RPMI7951 (cell line): ENCODE measurements around the gene PAX5. TPM values are rescaled to one million over a fixed set of nuclear protein-coding genes. Genes with fewer than 3 reads are reported as not detected.

Experiments
- DNase-seq: peaks from one replicate; pipeline ENCODE4 v3.0.0-alpha.2; 2012; ENCODE audit warnings: low read depth
- total RNA-seq: library from RNA; depleted of rRNA; stranded (reverse); fragments of >200 nt; shearing (Covaris generic); gene quantifications from 2 replicates; pipeline ENCODE4 v1.2.3, GENCODE V29; 2014

PAX5 gene
- total RNA-seq, 1 experiment from 2014 or later: not detected

- DNase-seq: no peak
These were observed 72.3 kb downstream of the PAX5 start for GRCh38 chr9:36961561-36962325.

GRCh38 chr9:36961051-36961450 is 73.0 kb downstream of the PAX5 start:
- no peak for DNase-seq

- DNase-seq: no peak
These were observed 73.5 kb downstream of the PAX5 start for GRCh38 chr9:36960575-36960955.

- DNase-seq: no peak
These were observed 74.1 kb downstream of the PAX5 start for GRCh38 chr9:36959681-36960574.

GRCh38 chr9:36956908-36957307 is 77.2 kb downstream of the PAX5 start:
- no peak for DNase-seq

- no peak for DNase-seq
These were observed 83.7 kb downstream of the PAX5 start for GRCh38 chr9:36950389-36950788.

GRCh38 chr9:36949466-36949865 is 84.6 kb downstream of the PAX5 start:
- no peak for DNase-seq

- no peak for DNase-seq
These were observed 86.0 kb downstream of the PAX5 start for GRCh38 chr9:36948051-36948450.

- peak; percentile 90 for DNase-seq
These were observed 87.4 kb downstream of the PAX5 start for GRCh38 chr9:36946653-36947052.

GRCh38 chr9:36945999-36946398 is 88.1 kb downstream of the PAX5 start:
- DNase-seq: no peak

GRCh38 chr9:36942891-36943290 is 91.2 kb downstream of the PAX5 start:
- DNase-seq: no peak

- DNase-seq: no peak
These were observed 92.6 kb downstream of the PAX5 start for GRCh38 chr9:36941441-36941840.

GRCh38 chr9:36940881-36941280 is 93.2 kb downstream of the PAX5 start:
- DNase-seq: no peak

GRCh38 chr9:36940500-36940853 is 93.6 kb downstream of the PAX5 start:
- no peak for DNase-seq

GRCh38 chr9:36939655-36940499 is 94.2 kb downstream of the PAX5 start:
- DNase-seq: no peak

GRCh38 chr9:36939214-36939613 is 94.9 kb downstream of the PAX5 start:
- no peak for DNase-seq

GRCh38 chr9:36938617-36939016 is 95.5 kb downstream of the PAX5 start:
- DNase-seq: no peak

GRCh38 chr9:36937951-36938350 is 96.1 kb downstream of the PAX5 start:
- DNase-seq: no peak

- DNase-seq: no peak
These were observed 96.7 kb downstream of the PAX5 start for GRCh38 chr9:36937346-36937745.

- no peak for DNase-seq
These were observed 97.6 kb downstream of the PAX5 start for GRCh38 chr9:36936498-36936831.

GRCh38 chr9:36935768-36936497 is 98.1 kb downstream of the PAX5 start:
- no peak for DNase-seq

GRCh38 chr9:36935332-36935731 is 98.7 kb downstream of the PAX5 start:
- DNase-seq: no peak
